B cell (primary cell): ENCODE measurements around the gene CDC42EP4. TPM values are rescaled to one million over a fixed set of nuclear protein-coding genes. Genes with fewer than 3 reads are reported as not detected.

Experiments
- ATAC-seq: fragments of 200-7000 bp; cut with Tn5 transposase; one replicate; pipeline ENCODE4 v1.10.0; 2021; ENCODE audit warnings: low read depth, mild to moderate bottlenecking, moderate number of reproducible peaks, moderate library complexity
- CTCF ChIA-PET: fragments of 350-600 bp; sonication (Branson Sonifier 250); formaldehyde crosslinking; loops from one replicate; lab custom pipeline; 2021; ENCODE audit warnings: antibody characterized with exemption, inconsistent platforms; lab: Charles Lee
- POLR2A ChIA-PET: fragments of 350-600 bp; sonication (Branson Sonifier 250); formaldehyde crosslinking; loops from one replicate; lab custom pipeline; 2021; ENCODE audit warnings: antibody characterized with exemption; lab: Charles Lee
- DNase-seq: peaks from one replicate; pipeline ENCODE4 v3.0.0; 2013
- H2AFZ ChIP-seq: 2 replicates; pipeline ENCODE4 v1.6.1; 2012; ENCODE audit warnings: mild to moderate bottlenecking, low read depth, low read length; ENCODE audit not compliant: insufficient read depth, poor library complexity, severe bottlenecking
- H3K27ac ChIP-seq, 2 donors: 1 replicate in 1 of 2; 2 replicates in 1 of 2; pipeline ENCODE4 v1.5.1; 2012 to 2013; ENCODE audit warnings: low read length in 2 of 2, mild to moderate bottlenecking in 2 of 2, moderate library complexity in 1 of 2
- H3K27me3 ChIP-seq, 4 experiments: fragments of 200-600 bp in 1 of 4; sonication (generic) in 1 of 4; replicated peaks in 1 of 4; 1 replicate in 2 of 4; 2 replicates in 2 of 4; pipeline versions ENCODE4 v1.6.1 to v1.7.0; 2013 to 2016; ENCODE audit warnings: low read length in 3 of 4, mild to moderate bottlenecking in 2 of 4, mixed read lengths in 1 of 4, moderate library complexity in 1 of 4; ENCODE audit not compliant: insufficient read depth in 4 of 4, control insufficient read depth in 3 of 4; ENCODE audit errors: control extremely low read depth in 1 of 4
- H3K36me3 ChIP-seq, 2 experiments: replicated peaks in 1 of 2; 1 replicate in 1 of 2; 2 replicates in 1 of 2; pipeline versions ENCODE4 v1.6.1 to v1.7.1; 2013; ENCODE audit warnings: low read length in 1 of 2; ENCODE audit not compliant: insufficient read depth in 2 of 2, control insufficient read depth in 1 of 2; ENCODE audit errors: control extremely low read depth in 1 of 2, extremely low read depth in 1 of 2
- H3K4me1 ChIP-seq, 2 donors: fragments of 200-600 bp in 1 of 2; sonication (generic) in 1 of 2; 1 replicate in 1 of 2; 2 replicates in 1 of 2; pipeline versions ENCODE4 v1.5.1 to v1.6.1; 2013 to 2017; ENCODE audit warnings: low read length in 2 of 2; ENCODE audit not compliant: control insufficient read depth in 2 of 2, insufficient read depth in 2 of 2
- H3K4me2 ChIP-seq: replicated peaks from 2 replicates; pipeline ENCODE3; 2012; ENCODE audit warnings: mild to moderate bottlenecking, low read depth, low read length; ENCODE audit not compliant: poor library complexity, severe bottlenecking
- H3K4me3 ChIP-seq, 5 experiments: fragments of 200-600 bp in 1 of 5; sonication (generic) in 1 of 5; 1 replicate in 3 of 5; 2 replicates in 2 of 5; pipeline versions ENCODE4 v1.5.1 to v1.7.0; 2011 to 2016; ENCODE audit warnings: low read length in 4 of 5, mild to moderate bottlenecking in 4 of 5, low read depth in 2 of 5, control low read depth in 1 of 5, moderate library complexity in 1 of 5; ENCODE audit not compliant: insufficient read depth in 1 of 5; ENCODE audit errors: control extremely low read depth in 1 of 5, extremely low read depth in 1 of 5
- H3K79me2 ChIP-seq: fragments of 200-600 bp; sonication (generic); one replicate; pipeline ENCODE4 v1.6.0; 2016; ENCODE audit warnings: low read length; ENCODE audit not compliant: control insufficient read depth, insufficient read depth
- H3K9ac ChIP-seq: fragments of 200-600 bp; sonication (generic); 2 replicates; pipeline ENCODE4 v1.6.1; 2017; ENCODE audit warnings: mild to moderate bottlenecking, low read length, moderate library complexity
- H3K9me3 ChIP-seq, 3 donors: one replicate each; pipeline versions ENCODE4 v1.6.1 to v1.7.1; 2013; ENCODE audit warnings: low read length in 2 of 3; ENCODE audit not compliant: control insufficient read depth in 2 of 3, insufficient read depth in 1 of 3; ENCODE audit errors: control extremely low read depth in 1 of 3
- H4K20me1 ChIP-seq: 2 replicates; pipeline ENCODE4 v1.6.0; 2012; ENCODE audit warnings: mild to moderate bottlenecking, low read length; ENCODE audit not compliant: insufficient read depth, control insufficient read depth, poor library complexity, severe bottlenecking
- H3K27ac Mint-ChIP-seq: one replicate; pipeline ENCODE4 v1.8.0; 2021; ENCODE audit warnings: mixed read lengths
- H3K27me3 Mint-ChIP-seq: one replicate; pipeline ENCODE4 v1.8.0; 2021; ENCODE audit warnings: mixed read lengths
- H3K4me1 Mint-ChIP-seq: one replicate; pipeline ENCODE4 v1.8.0; 2021; ENCODE audit warnings: mixed read lengths
- H3K4me3 Mint-ChIP-seq: one replicate; pipeline ENCODE4 v1.8.0; 2021; ENCODE audit warnings: mixed read lengths
- H3K9me3 Mint-ChIP-seq: one replicate; pipeline ENCODE4 v1.8.0; 2022; ENCODE audit warnings: mixed read lengths; ENCODE audit not compliant: insufficient read depth
- EZH2 ChIP-seq: IDR thresholded peaks from 2 replicates; pipeline ENCODE4 v1.6.1; 2012; ENCODE audit warnings: borderline replicate concordance, low read depth, mild to moderate bottlenecking, moderate library complexity, low read length; ENCODE audit not compliant: insufficient read depth, poor library complexity, severe bottlenecking
- WGBS: methylation state at CpG from one replicate; pipeline ENCODE4 v1.1.5; 2013; ENCODE audit warnings: missing lambda C conversion rate; ENCODE audit not compliant: insufficient coverage; 5-methylcytosine and 5-hydroxymethylcytosine counted together
- intact Hi-C: fragments of 100-400 bp; cut with micrococcal nuclease; formaldehyde crosslinking; loops from one replicate; pipeline ENCODE4 v1.10.0; 2022
- polyA plus RNA-seq: library from polyadenylated mRNA; depleted of rRNA; stranded (reverse); fragments of >200 nt; gene quantifications from 2 replicates; pipeline ENCODE4 v1.2.3, GENCODE V29; 2012
- total RNA-seq, 2 donors: library from RNA; stranded (reverse); fragments of 120-200 nt in 1 of 2; gene quantifications; 1 replicate in 1 of 2; 2 replicates in 1 of 2; pipeline versions ENCODE4 v1.2.3 to v1.2.4, GENCODE V29; 2013 to 2022
- TF ChIP-seq, protein P1 (sequence below): fragments of 200-600 bp; IDR thresholded peaks from one replicate; pipeline ENCODE4 v1.8.0; 2022; ENCODE audit warnings: antibody characterized with exemption, mild to moderate bottlenecking

The CDC42EP4 gene
- total and polyA plus RNA-seq, 2 donors (not counting 1 experiment from before 2014, with no cell fraction given), result 0.79 to 2.0 TPM

DNA sequence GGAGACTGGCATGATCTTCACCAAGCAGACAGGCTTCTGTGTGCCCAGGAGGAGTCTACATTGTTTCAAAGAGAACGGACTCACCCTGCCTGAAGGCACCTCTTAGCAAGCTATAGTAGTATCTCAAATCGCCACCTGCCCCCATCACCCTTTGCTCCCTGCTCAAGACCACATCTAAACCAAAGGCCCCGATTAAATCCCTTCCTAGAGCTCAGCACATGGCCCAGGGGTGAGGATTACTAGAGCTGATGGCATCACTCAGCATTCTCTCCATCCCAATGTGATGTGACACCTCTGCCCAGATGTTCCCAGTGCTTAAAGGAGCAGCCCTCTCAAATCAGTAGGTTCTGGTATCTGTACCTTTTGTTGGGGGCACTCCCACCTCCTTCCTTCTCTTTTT lies 8.0 kb upstream of the CDC42EP4 start:
- no peak for DNase-seq
- ChIA-PET CTCF (interaction anchor here (0.5 to 1.5 kb wide), 3 partner anchors 9 to 50 kb away, joined by 3 to 4 read pairs (median 4); no protein-coding TSS in a partner anchor), POLR2A (no interaction called here)
- H2AFZ ChIP-seq, result no peak overlapping the region
- Mint-ChIP-seq H3K9me3 (no peaks in the 10 kb centered on the region), H3K4me3 (no peak overlapping the region), H3K27me3 (peaks cover 10% of the 10 kb centered on the region), H3K27ac (no peak overlapping the region), H3K4me1 (peaks cover 16% of the 10 kb centered on the region)
- TF ChIP-seq EZH2, result no peak
- TF ChIP-seq, protein P1, sequence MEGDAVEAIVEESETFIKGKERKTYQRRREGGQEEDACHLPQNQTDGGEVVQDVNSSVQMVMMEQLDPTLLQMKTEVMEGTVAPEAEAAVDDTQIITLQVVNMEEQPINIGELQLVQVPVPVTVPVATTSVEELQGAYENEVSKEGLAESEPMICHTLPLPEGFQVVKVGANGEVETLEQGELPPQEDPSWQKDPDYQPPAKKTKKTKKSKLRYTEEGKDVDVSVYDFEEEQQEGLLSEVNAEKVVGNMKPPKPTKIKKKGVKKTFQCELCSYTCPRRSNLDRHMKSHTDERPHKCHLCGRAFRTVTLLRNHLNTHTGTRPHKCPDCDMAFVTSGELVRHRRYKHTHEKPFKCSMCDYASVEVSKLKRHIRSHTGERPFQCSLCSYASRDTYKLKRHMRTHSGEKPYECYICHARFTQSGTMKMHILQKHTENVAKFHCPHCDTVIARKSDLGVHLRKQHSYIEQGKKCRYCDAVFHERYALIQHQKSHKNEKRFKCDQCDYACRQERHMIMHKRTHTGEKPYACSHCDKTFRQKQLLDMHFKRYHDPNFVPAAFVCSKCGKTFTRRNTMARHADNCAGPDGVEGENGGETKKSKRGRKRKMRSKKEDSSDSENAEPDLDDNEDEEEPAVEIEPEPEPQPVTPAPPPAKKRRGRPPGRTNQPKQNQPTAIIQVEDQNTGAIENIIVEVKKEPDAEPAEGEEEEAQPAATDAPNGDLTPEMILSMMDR, result no peak
- H3K27ac ChIP-seq, result no peak overlapping the region
- H3K9ac ChIP-seq, result no peak overlapping the region
- ATAC-seq, result no peak
- no peak overlapping the region for H3K4me2 ChIP-seq
- WGBS, result 78% methylated on average over 3 of the region's 3 CpGs
- no peak overlapping the region for H3K4me3 ChIP-seq
- H4K20me1 ChIP-seq, result no peaks in the 10 kb centered on the region
- no peaks in the 10 kb centered on the region for H3K36me3 ChIP-seq
- peaks cover 0 to 6% (median 2%) of the 10 kb centered on the region in 3 donors for H3K9me3 ChIP-seq
- no peaks in the 10 kb centered on the region for H3K27me3 ChIP-seq
- intact Hi-C loops, result no loop called here
- peaks cover 13 to 19% of the 10 kb centered on the region in 2 donors for H3K4me1 ChIP-seq
- H3K79me2 ChIP-seq, result no peaks in the 10 kb centered on the region

- H3K4me1 ChIP-seq, result peaks cover 13 to 19% of the 10 kb centered on the region in 2 donors
- H4K20me1 ChIP-seq, result no peaks in the 10 kb centered on the region
- no peak for ATAC-seq
- no peak overlapping the region for H3K27ac Mint-ChIP-seq
- no peak overlapping the region for H3K27ac ChIP-seq
- no peak overlapping the region for H3K4me3 ChIP-seq
- no peaks in the 10 kb centered on the region for H3K79me2 ChIP-seq
- no peak overlapping the region for H3K4me2 ChIP-seq
- TF ChIP-seq, protein P1, result no peak
- TF ChIP-seq EZH2, result no peak
- H3K9me3 Mint-ChIP-seq, result no peaks in the 10 kb centered on the region
- intact Hi-C loops, result no loop called here
- H2AFZ ChIP-seq, result no peak overlapping the region
- ChIA-PET CTCF (no interaction called here), POLR2A (no interaction called here)
- no peaks in the 10 kb centered on the region for H3K27me3 ChIP-seq
- H3K9ac ChIP-seq, result no peak overlapping the region
- 62% methylated on average over 3 of the region's 5 CpGs for WGBS
- peaks cover 0 to 6% (median 2%) of the 10 kb centered on the region in 3 donors for H3K9me3 ChIP-seq
- DNase-seq, result no peak
- no peaks in the 10 kb centered on the region for H3K36me3 ChIP-seq
- H3K4me1 Mint-ChIP-seq, result peaks cover 16% of the 10 kb centered on the region
- H3K4me3 Mint-ChIP-seq, result no peak overlapping the region
- peaks cover 5% of the 10 kb centered on the region for H3K27me3 Mint-ChIP-seq
These were observed 7.0 kb upstream of the CDC42EP4 start for GRCh38 chr17:73318836-73319235.
